Daoy (cell line): ENCODE results near the gene KCTD6. TPM values are rescaled to one million over a fixed set of nuclear protein-coding genes. Genes with fewer than 3 reads are reported as not detected.

Experiments used
- total RNA-seq: library from RNA; depleted of rRNA; stranded (reverse); fragments of >200 nt; shearing (Covaris generic); gene quantifications from 2 replicates; pipeline ENCODE4 v1.2.3, GENCODE V29; 2014; rRNA removed

KCTD6 gene
- total RNA-seq, 1 experiment from 2014 or later: 3.5 TPM

Other genes with a start within 250 kb of the KCTD6 start
- gene RPP14, start 185.9 kb upstream of the KCTD6 start, total RNA-seq: 14.3 and 17.8 TPM in 2 replicates
- 11.5 and 18.8 TPM in 2 replicates for gene HTD2, start 185.6 kb upstream of the KCTD6 start, total RNA-seq
- gene PXK, start 159.2 kb upstream of the KCTD6 start, total RNA-seq: 23.6 and 33.7 TPM in 2 replicates
- 115 and 119 TPM in 2 replicates for gene PDHB, start 58.3 kb upstream of the KCTD6 start, total RNA-seq
- gene ACOX2, start 45.1 kb downstream of the KCTD6 start, total RNA-seq: 0.11 and 4.2 TPM in 2 replicates
- 0.11 TPM in 1 of 2 replicates, not detected in the other for gene FAM107A, start 85.3 kb downstream of the KCTD6 start, total RNA-seq
- not detected in 2 replicates for gene FAM3D, start 174.7 kb downstream of the KCTD6 start, total RNA-seq